ENCODE measurements around the gene PLXDC2.
"Not testable (repeated sequence)": the region's sequence is repeated elsewhere in the genome, so short reads cannot be mapped to it uniquely, and the experiment has no call there.

Gene PLXDC2

DNA sequence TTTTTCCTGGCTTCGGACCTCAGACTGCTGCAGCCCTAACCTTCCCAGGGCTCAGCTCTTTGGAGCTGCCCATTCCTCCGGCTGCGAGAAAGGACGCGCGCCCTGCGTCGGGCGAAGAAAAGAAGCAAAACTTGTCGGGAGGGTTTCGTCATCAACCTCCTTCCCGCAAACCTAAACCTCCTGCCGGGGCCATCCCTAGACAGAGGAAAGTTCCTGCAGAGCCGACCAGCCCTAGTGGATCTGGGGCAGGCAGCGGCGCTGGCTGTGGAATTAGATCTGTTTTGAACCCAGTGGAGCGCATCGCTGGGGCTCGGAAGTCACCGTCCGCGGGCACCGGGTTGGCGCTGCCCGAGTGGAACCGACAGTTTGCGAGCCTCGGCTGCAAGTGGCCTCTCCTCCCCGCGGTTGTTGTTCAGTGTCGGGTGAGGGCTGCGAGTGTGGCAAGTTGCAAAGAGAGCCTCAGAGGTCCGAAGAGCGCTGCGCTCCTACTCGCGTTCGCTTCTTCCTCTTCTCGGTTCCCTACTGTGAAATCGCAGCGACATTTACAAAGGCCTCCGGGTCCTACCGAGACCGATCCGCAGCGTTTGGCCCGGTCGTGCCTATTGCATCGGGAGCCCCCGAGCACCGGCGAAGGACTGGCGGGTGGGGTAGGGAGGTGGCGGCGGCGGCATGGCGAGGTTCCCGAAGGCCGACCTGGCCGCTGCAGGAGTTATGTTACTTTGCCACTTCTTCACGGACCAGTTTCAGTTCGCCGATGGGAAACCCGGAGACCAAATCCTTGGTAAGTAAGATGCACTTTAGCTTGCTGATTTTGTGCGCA, at the start of gene PLXDC2:
PLXDC2 (plus strand) TSS at position 22 of the 820 bp plus-strand sequence.
- in situ Hi-C loops (cut with HindIII; ENCODE audit: low sequenced_read_pairs) = no loop called here

DNA sequence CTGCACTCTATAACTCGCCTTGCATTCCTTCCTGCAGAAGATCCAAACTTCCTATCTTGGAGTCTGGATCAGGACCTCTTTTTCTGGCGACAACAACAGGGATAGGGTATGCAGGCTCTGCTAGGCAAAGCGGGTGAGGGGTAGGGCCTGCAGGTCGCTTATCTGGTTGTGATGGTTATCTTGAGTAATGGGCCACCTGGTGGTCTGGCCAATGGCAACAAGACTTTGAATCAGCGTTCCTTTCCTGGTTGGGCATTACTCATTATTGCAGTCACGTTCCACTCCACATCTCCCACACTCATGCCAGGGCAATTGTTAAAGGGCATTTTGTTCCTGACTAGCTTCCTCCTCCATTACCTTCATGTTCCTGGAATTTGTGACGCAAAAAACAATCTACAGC, 48.4 kb upstream of the PLXDC2 start:
- in situ Hi-C loops (cut with HindIII; ENCODE audit: low sequenced_read_pairs) = no loop called here

DNA sequence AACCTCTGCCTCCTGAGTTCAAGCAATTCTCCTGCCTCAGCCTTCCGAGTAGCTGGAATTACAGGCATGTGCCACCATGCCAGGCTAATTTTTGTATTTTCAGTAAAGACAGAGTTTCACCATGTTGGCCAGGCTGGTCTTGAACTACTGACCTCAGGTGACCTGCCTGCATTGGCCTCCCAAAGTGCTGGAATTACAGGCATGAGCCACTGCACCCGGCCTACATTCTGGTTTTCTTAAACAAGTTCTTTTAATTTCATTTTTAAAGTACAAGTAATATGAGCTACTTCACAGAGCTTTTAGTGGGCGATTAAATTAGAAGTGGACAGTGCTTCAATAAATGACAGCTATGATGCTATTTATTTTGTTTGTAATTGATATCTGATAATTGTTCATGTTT, 46.4 kb upstream of the PLXDC2 start:
- in situ Hi-C loops (cut with HindIII; ENCODE audit: low sequenced_read_pairs) = not testable (repeated sequence)

DNA sequence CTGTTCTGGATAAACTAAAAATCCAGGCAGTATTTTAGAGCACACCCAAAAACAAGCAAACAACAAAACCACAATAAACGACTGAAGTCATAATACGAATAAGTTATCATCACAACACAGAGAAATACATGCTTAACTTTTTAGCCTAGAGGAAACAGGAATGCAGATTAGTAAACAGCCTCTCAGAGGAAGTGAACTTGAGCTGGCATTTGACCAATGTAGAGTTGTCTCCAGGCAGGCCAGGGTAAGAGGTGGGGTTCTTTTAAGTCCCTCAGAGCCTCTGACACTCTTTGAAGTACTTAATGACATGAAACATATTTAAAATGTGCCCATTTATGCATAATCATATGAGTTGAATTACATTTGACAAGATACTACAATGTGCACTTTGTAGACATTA, 43.3 kb upstream of the PLXDC2 start:
- in situ Hi-C loops (cut with HindIII; ENCODE audit: low sequenced_read_pairs) = no loop called here

DNA sequence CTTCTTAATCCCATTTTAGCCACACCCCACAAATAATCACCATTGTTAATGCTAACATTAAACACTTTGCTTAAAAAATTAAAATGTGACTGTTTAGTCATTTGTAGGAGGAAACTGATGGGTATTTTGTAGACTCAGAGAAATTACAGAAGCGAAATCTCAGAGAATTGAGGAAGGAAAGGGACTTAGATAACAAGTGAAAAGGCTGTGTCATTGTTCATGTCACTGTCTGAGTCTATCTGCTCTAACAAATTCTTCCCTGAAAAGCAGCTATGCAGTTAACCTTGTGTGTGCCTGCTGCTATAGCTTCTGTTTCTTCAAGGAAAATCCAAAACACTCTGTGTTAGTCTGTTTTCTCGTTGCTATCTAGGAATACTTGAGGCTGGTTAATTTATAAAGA, 40.9 kb upstream of the PLXDC2 start:
- in situ Hi-C loops (cut with HindIII; ENCODE audit: low sequenced_read_pairs) = no loop called here

DNA sequence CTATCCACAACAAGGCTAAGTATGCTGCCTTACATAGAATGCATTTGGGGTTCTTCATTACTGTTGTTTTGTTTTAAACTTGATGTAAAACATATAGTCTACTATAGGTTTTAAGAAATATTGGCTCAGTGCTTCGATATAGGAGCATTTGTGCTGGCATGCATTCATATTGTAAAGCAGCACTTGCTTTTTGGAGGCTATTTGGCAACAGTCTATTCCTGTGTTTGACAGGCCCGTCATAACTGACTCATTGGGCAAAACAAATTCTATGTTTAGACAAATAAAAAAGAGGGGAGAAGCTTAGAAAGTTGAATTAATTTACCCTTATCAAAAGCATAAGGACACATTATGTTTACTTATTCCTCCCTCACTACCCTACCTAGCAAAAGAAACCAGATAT, 38.4 kb upstream of the PLXDC2 start:
- in situ Hi-C loops (cut with HindIII; ENCODE audit: low sequenced_read_pairs) = no loop called here

DNA sequence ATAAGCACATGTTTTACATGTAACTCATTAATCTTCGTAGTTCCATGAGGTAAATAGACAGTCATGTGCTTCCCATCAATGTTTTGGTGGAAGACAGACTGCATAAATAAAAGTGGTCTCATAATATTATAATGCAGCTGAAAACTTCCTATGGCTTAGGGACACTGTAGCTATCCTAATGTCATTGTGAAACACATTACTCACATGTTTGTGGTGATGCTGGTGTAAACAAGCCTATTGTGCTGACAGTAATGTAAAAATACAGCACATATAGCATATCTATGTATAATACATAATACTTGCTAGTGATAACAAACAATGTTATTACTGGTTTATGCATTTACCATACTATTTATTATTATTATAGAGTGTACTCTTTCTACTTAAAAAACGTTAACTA, 37.2 kb upstream of the PLXDC2 start:
- in situ Hi-C loops (cut with HindIII; ENCODE audit: low sequenced_read_pairs) = no loop called here

DNA sequence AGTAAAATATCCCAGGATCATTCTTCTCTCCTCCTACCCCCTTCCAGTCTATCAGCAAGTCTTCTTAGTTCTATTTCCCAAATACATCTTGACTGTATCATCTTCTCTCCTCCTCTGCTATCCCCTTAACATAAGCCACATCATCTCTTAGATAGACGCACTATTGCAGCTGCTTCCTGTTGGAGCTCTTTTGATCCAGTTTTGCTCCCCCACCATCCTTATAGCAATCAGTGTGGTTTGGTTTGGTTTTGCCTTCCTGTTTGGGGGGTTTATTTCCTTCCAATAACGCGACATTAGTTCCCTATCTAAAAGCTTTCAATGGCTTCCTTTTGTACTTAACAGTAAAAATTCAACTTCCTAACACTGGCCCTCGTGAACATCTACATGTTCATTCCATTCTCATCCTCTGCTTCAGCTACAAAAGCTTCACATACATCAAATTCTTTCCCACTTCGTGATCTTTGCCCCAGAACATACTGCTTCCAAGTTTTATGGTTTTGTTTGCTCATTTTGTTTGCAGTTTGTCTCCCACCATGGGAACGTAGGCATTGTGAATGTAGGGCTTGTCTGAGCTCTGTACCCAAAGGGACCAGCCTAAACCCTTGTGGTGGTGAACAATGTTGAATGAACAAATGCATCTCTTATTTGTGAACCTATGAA, 33.7 kb upstream of the PLXDC2 start:
- in situ Hi-C loops (cut with HindIII; ENCODE audit: low sequenced_read_pairs) = no loop called here

DNA sequence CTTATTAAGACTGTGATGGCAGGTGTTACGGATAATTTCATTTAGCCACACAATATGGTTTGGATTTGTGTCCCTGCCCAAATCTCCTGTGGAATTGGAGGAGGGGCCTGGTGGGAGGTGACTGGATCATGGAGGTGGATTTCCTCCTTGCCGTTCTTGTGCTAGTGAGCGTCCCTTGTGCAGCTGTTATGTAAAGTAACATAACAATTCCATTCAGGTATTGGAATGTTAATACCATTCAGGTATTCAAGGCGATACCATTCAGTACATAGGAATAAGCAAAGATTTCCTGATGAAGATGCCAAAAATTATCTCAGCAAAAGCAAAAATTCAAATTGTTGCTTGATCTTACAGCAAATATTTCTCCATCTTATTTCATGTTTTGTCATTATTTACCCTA, 32.5 kb upstream of the PLXDC2 start:
- in situ Hi-C loops (cut with HindIII; ENCODE audit: low sequenced_read_pairs) = no loop called here

DNA sequence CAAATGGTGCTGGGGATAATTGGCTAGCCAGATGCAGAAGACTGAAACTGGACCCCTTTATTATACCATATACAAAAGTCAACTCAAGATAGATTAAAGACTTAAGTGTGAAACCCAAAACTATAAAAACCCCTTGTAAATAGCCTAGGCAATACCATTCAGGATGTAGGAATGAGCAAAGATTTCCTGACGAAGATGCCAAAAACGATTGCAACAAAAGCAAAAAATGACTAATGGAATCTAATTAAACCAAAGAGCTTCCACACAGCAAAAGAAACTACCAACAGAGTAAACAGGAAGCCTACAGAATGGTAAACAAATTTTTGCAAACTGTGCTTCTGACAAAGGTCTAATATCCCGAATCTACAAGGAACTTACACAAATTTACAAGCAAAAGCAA, 30.9 kb upstream of the PLXDC2 start:
- in situ Hi-C loops (cut with HindIII; ENCODE audit: low sequenced_read_pairs) = no loop called here

DNA sequence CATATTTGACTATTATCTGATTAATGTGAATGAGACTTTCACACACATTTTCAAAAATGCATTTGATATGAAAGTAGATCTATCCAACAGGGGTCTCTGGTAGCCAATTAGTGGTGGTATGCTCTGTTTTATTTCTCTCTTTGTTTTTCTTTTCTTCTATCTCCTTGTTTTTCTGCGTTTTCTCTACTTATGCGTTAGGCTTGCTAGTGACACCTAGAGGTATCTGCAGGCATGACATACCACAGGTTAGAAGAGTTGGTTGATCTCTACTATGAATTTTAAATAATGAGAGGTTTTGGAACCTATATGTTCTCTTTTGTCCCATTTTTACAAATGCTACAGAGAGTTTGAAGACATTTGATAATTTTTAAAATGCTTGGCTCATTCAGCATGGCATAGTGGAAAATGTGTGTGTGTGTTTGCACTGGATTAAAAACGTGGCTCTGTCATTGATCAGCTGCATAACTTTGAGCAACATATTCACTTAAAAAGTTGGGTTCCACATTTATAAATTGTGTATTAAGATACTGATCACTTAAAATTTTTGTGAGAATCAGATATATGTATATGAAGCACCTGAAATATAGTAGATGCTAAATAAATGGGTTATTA, 28.1 kb upstream of the PLXDC2 start:
- in situ Hi-C loops (cut with HindIII; ENCODE audit: low sequenced_read_pairs) = no loop called here

DNA sequence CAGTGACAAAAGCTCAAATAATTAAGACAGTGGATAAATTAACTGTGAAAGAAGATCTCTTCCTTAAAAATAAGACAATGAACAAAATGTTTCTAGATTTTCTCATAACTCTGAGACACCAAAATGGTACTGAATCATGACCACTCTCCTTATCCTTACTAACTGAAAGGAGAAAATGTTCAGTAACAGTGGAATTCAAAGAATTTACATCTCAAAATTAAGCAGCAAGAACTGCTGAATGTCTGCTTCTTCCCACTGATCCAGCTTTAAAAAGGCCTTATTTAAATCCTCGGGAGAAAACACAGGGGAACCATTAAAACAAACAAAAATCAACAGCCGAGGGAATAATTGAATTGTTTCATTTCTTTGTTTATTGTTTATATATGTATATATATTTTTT, 27.3 kb upstream of the PLXDC2 start:
- in situ Hi-C loops (cut with HindIII; ENCODE audit: low sequenced_read_pairs) = no loop called here

DNA sequence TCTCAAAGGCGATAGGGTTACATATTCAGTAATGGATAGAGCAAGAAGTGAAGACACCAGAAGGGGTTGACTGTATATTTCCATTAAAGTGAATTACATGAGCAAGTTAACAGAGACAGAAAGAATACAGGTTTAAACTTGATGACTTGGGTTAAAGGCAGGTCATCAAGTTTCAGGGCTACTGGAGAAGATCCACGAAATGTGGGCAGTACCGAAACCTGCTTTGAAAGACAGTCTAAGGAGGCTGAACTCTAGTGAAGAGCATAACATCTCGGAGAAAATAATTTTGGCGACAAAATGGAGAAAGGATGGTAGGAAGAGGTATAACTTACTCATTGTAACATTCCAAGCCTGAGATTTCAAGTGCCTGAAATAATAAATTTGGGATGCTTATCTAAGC, 26.6 kb upstream of the PLXDC2 start:
- in situ Hi-C loops (cut with HindIII; ENCODE audit: low sequenced_read_pairs) = no loop called here

DNA sequence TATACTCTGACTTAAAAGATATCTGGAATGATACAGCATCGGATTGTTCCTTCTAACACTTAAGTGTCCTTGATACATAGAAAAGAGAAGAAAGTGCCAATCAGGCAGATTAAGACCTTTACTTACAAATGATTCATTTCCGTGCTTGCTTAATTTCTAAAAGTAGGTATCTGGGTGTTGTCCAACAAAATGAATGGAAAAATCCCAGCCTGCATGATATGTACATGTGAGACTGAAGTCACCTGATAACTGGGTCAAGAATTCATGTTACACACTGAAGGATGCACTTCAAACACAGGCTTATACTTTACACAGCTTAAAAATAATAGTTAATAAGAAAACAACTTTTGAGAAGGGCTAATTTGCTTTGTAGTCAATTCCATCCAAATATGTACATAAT, 25.2 kb upstream of the PLXDC2 start:
- in situ Hi-C loops (cut with HindIII; ENCODE audit: low sequenced_read_pairs) = no loop called here

DNA sequence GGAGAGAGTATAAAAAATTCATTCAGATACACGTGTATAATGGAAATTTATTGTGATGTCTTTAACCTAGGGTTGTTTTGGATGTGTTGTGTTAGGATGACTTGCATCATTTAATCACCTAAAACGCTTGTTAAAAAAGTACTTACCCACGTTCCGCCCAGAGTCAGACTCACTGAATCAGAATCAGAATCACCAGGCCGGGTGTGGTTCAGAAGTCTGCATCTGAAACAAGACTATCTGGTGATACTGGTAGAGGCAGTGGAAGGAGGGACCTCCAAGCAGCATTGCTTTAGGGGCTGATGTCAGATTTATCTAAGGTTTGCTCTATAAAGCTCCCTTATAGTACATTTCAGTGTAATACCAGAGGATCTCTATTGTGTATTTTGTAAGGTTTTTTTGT, 20.5 kb upstream of the PLXDC2 start:
- in situ Hi-C loops (cut with HindIII; ENCODE audit: low sequenced_read_pairs) = no loop called here

DNA sequence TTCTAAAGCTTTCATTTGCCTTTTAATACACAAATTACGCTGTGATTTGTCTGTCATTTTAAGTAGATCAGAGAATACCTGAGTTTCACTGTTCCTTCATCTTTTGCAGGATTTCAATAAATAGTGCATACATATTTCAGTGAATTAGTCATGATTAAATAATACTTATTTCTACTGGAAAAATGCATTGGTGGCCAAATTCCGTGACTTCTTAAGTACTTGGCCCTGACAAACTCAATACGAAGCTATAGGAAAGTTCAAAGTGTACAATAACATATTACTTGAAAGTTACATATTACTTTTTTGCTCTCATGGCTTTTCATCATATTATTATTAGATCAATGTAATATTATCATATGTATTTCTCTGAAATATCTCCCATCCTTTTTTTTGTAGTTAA, 16.1 kb upstream of the PLXDC2 start:
- in situ Hi-C loops (cut with HindIII; ENCODE audit: low sequenced_read_pairs) = no loop called here

DNA sequence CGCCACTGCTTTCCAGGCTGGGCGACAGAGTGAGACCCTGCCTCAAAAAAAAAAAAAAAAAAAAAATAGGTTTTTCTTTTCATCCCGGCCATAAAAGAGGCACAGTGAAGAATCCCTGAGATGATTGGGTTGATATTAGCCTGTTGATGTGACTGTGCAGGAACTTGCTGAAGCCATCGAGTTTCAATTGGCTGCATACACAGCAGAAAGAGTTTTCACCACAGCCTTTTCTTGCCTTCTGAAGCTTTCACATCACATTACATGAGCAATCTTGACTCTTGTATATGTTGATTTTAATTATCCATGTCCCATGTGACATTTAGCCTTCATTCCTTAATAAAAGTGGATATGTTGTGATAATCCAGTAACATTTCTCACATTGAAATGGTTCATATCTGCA, 14.9 kb upstream of the PLXDC2 start:
- in situ Hi-C loops (cut with HindIII; ENCODE audit: low sequenced_read_pairs) = no loop called here

DNA sequence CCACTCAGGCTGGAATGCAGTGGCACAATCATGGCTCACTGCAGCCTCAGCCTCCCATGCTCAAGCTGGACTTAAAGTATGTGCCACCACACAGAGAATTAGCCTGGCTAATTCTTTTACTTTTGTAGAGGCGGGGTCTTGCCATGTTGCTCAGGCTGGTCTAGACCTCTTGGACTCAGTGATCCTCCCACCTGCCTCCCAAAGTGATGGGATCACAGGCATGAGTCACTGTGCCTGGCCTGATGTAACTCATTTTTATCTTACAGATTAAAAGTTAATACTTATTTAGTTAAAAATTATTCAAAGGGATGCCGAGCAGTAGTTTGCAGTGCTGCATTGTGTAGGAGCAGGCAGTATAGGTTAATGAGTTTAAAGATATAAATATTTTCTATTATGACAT, 12.6 kb upstream of the PLXDC2 start:
- in situ Hi-C loops (cut with HindIII; ENCODE audit: low sequenced_read_pairs) = no loop called here

DNA sequence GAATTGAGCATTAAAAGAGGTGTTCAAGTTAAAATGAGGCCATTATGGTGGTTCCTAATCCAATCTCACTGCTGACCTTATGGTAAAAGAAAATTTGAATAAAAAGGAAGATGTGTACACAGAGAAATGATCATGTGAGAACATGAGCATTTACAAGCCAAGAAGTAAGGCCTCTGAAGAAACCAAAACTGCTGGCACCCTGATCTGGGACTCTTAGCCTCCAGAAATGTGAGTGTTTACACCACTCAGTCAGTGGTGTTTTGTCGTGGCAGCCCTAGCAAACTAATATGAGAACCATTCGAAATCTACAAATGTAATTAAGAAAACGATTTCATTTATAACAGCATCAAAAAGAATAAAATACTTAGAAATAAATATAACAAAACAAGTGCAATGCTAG, 6.8 kb upstream of the PLXDC2 start:
- in situ Hi-C loops (cut with HindIII; ENCODE audit: low sequenced_read_pairs) = no loop called here

DNA sequence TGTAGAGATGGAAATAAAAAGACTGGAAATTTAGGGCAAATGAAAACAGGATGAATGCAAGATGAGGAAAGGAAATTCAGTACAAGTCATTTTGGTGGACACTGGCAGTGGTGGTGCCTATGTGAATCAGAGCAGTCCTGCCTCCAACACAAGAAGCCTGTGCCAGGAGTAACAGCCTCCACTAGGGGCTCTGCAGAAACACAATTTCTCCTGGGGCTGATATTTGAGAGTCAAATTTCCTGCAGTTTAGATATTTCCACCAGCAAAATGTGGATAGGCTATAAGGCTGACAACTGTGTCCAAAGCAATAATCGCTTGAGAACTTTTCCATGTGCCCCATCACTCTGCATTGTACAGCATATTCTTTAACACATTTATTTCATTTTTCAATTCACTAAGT, 4.7 kb upstream of the PLXDC2 start:
- in situ Hi-C loops (cut with HindIII; ENCODE audit: low sequenced_read_pairs) = no loop called here

DNA sequence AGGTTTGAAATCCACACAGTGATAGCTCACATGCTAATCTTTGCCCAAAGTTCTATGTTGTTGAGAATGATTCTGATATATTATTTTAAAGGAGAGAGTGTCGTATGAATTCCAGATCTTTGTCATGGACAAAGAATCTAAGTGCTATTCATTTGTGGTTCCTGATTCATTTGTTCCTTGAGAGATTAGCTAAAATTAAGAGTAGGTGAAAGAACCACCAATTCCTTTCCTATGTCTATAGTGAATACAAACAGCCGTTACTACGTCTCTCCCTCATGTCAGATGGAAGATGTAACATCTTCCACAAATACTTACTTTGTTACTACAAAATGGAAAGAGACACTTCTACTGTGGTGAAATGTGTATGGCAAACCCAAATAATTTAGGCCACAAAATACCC, 3.3 kb upstream of the PLXDC2 start:
- in situ Hi-C loops (cut with HindIII; ENCODE audit: low sequenced_read_pairs) = no loop called here

DNA sequence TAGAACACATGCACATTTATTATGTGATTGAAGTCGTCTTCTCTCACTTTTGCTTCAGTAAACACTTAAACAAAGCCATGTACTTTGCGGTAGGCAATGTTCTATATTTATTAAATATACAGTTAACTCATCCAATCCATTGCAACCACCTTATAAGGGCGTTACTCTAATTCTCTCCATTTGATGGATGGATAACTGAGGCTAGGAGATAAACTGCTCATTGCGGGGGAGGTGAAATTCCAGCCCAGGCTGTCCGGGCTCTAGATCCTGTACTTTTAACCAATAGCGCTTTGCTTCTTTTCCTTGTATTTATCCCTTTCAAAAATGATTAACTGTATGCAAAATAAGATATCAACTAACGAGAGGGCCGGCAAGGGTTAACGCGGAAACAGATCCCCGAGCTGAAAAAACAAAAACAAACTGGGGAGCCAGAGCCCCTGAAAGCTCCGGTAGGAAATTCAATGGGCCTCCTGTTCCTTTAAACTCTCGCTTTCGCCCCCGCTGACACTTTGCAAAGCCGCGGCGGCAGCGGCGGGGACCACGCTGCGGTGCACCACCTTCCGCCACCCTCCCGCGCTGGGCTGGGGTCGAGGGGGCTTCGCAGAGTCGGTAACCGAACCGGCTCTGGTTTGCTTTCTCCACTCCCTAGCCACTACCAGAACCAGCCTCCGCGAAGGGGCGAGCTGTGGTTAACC, 1.0 kb upstream of the PLXDC2 start:
- in situ Hi-C loops (cut with HindIII; ENCODE audit: low sequenced_read_pairs) = no loop called here
